Thoracic aorta (tissue), 2 donors: ENCODE data around the gene FANCC. TPM values are rescaled to one million over a fixed set of nuclear protein-coding genes. Genes with fewer than 3 reads are reported as not detected.

Source experiments
- ATAC-seq: fragments of 150-250 bp; one replicate; pipeline ENCODE4 v1.8.0; 2017; ENCODE audit warnings: low read depth; ENCODE audit not compliant: insufficient number of reproducible peaks, low FRiP score
- DNase-seq: peaks from one replicate; pipeline ENCODE4 v3.0.0-alpha.2; 2020; ENCODE audit warnings: low spot score
- H3K27ac ChIP-seq, 2 donors: fragments of 200-600 bp; sonication (generic); 1 replicate in 1 of 2; 2 replicates in 1 of 2; pipeline ENCODE4 v1.5.1; 2016; ENCODE audit warnings: mild to moderate bottlenecking in 2 of 2, moderate library complexity in 2 of 2
- H3K27me3 ChIP-seq: fragments of 200-600 bp; sonication (generic); replicated peaks from 2 replicates; pipeline ENCODE4 v1.6.0; 2016; ENCODE audit warnings: mild to moderate bottlenecking; ENCODE audit not compliant: insufficient read depth
- H3K36me3 ChIP-seq: fragments of 200-600 bp; sonication (generic); one replicate; pipeline ENCODE4 v1.5.1; 2016
- H3K4me1 ChIP-seq, 2 donors: fragments of 200-600 bp; sonication (generic); 1 replicate in 1 of 2; 2 replicates in 1 of 2; pipeline versions ENCODE4 v1.5.1 to v1.6.0; 2016; ENCODE audit warnings: low read depth in 2 of 2, mild to moderate bottlenecking in 1 of 2; ENCODE audit not compliant: control insufficient read depth in 1 of 2
- H3K4me3 ChIP-seq: fragments of 200-600 bp; sonication (generic); 2 replicates; pipeline ENCODE4 v1.5.1; 2016; ENCODE audit warnings: mild to moderate bottlenecking
- H3K9me3 ChIP-seq: fragments of 200-600 bp; sonication (generic); 2 replicates; pipeline ENCODE4 v1.5.1; 2016
- total RNA-seq, 2 donors: library from RNA; depleted of rRNA; stranded (reverse); fragments of >200 nt; gene quantifications; one replicate each; pipeline versions ENCODE4 v1.1.0 to v1.2.3, GENCODE V29; 2016
- TF ChIP-seq, protein P1 (sequence below): fragments of 200-600 bp; sonication (generic); IDR thresholded peaks from one replicate; pipeline ENCODE4 v1.5.1; 2019; ENCODE audit warnings: antibody characterized with exemption

FANCC gene, protein sequence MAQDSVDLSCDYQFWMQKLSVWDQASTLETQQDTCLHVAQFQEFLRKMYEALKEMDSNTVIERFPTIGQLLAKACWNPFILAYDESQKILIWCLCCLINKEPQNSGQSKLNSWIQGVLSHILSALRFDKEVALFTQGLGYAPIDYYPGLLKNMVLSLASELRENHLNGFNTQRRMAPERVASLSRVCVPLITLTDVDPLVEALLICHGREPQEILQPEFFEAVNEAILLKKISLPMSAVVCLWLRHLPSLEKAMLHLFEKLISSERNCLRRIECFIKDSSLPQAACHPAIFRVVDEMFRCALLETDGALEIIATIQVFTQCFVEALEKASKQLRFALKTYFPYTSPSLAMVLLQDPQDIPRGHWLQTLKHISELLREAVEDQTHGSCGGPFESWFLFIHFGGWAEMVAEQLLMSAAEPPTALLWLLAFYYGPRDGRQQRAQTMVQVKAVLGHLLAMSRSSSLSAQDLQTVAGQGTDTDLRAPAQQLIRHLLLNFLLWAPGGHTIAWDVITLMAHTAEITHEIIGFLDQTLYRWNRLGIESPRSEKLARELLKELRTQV
- 1 to 10 TPM; 5.7 to 9.6 TPM for total RNA-seq

DNA sequence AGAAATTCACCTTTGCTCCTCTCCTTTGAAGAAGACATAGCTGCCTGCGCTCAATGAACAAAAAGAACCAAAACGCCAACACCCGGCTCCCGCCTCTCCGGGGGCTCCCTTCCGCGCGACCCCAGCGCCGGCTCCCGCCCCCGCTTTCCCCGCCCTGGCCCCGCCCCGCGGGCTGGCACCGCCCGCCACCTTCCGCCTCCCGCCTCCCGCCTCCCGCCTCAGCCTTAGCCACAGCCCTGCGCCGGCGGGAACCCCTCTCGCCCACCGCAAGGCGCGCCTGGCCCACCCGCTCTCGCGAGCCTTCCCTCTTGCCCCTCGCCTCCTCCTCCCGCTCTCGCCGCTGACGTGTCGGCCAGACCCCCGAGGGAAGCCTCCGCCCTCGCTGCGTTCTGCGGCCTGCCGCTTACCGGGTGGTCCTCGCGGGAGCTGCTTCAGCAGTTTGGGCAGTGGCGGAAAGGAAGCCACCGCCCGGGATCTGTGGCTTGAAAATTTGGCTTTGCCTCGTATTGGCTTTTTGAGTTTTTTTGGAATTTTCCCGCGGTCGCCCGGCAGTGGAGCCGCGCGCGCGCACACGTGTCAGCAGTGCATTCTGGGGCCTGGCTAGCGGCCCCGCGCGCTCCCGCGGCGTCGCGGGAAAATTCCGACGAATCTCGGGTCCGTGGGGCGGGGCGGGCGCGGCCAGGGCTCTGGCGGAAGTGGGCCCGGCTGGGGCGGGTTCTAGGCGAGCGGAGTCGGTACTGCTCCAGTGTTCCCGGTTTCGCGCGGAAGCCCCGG lies at the start of gene FANCC:
Gene FANCC, minus strand, starts transcription at position 591 of the 774 bp plus-strand sequence. CDS start 68,418 bp downstream, outside the sequence.
- TF ChIP-seq, protein P1, sequence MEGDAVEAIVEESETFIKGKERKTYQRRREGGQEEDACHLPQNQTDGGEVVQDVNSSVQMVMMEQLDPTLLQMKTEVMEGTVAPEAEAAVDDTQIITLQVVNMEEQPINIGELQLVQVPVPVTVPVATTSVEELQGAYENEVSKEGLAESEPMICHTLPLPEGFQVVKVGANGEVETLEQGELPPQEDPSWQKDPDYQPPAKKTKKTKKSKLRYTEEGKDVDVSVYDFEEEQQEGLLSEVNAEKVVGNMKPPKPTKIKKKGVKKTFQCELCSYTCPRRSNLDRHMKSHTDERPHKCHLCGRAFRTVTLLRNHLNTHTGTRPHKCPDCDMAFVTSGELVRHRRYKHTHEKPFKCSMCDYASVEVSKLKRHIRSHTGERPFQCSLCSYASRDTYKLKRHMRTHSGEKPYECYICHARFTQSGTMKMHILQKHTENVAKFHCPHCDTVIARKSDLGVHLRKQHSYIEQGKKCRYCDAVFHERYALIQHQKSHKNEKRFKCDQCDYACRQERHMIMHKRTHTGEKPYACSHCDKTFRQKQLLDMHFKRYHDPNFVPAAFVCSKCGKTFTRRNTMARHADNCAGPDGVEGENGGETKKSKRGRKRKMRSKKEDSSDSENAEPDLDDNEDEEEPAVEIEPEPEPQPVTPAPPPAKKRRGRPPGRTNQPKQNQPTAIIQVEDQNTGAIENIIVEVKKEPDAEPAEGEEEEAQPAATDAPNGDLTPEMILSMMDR: no peak
- ATAC-seq: peak; percentile 75
- peaks cover 0 to 11% of the 10 kb centered on the region in 2 donors for H3K4me1 ChIP-seq
- DNase-seq: peak; percentile 59
- H3K27me3 ChIP-seq: no peaks in the 10 kb centered on the region
- H3K27ac ChIP-seq: peak within 1 kb of the TSS; percentile 68 to 80
- H3K4me3 ChIP-seq: peak within 1 kb of the TSS; percentile 85
- H3K36me3 ChIP-seq: no peaks in the 10 kb centered on the region
- no peaks in the 10 kb centered on the region for H3K9me3 ChIP-seq

DNA sequence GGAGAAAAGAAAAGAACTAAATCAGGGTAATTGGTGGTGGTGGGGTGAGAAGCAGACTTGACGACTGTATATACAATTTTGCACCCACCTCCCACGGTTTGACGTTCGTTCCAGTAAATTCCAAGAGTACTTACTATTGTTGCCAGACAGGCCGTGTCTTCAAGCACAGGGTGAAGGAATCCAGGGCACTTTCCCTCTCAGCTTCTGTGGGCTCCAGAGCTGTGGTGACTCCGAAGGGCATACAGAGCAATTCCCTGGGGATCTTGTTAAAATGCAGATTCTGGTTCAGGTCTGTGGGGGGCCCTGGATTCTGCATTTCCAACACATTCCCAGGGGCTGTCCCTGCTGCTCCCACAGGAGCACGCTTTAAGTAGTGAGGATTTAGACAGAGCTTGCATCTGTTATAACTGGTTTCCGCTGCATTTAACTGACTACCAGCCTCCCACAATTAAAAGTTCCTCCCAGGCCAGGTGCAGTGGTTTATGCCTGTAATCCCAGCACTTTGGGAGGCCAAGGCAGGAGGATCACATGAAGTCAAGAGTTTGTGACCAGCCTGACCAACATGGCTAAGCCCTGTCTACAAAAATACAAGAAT lies 49.3 kb upstream of the FANCC start:
- ATAC-seq: no peak
- no peaks in the 10 kb centered on the region for H3K36me3 ChIP-seq
- H3K27me3 ChIP-seq: peaks cover 5% of the 10 kb centered on the region
- DNase-seq: no peak
- TF ChIP-seq, protein P1: no peak
- no peaks in the 10 kb centered on the region for H3K9me3 ChIP-seq
- H3K27ac ChIP-seq: no peak overlapping the region
- H3K4me3 ChIP-seq: no peak overlapping the region
- H3K4me1 ChIP-seq: no peaks in the 10 kb centered on the region

DNA sequence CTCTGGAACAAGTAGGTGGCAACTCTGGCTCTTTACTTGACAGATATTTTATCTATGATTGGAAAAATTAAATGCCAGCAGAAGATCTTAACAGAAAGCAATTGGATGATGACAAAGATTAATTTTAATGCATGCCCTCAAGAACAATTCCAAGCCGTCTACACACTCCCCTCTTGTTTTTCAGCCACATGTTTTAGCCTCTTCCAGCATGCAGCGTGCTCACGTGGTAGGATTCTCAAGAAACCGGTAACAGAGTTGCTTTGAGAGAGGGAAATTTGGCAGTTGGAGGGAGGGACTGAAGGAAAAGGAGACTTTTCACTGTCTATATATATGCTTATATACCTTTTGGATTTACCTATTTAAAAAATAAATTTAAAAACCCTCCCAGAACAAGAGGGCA lies 48.3 kb upstream of the FANCC start:
- no peak overlapping the region for H3K4me3 ChIP-seq
- ATAC-seq (no peak), DNase-seq (no peak)
- H3K27me3 ChIP-seq: peaks cover 5% of the 10 kb centered on the region
- no peak overlapping the region for H3K27ac ChIP-seq
- H3K9me3 ChIP-seq: no peaks in the 10 kb centered on the region
- no peaks in the 10 kb centered on the region for H3K36me3 ChIP-seq
- no peaks in the 10 kb centered on the region for H3K4me1 ChIP-seq
- TF ChIP-seq, protein P1: no peak

DNA sequence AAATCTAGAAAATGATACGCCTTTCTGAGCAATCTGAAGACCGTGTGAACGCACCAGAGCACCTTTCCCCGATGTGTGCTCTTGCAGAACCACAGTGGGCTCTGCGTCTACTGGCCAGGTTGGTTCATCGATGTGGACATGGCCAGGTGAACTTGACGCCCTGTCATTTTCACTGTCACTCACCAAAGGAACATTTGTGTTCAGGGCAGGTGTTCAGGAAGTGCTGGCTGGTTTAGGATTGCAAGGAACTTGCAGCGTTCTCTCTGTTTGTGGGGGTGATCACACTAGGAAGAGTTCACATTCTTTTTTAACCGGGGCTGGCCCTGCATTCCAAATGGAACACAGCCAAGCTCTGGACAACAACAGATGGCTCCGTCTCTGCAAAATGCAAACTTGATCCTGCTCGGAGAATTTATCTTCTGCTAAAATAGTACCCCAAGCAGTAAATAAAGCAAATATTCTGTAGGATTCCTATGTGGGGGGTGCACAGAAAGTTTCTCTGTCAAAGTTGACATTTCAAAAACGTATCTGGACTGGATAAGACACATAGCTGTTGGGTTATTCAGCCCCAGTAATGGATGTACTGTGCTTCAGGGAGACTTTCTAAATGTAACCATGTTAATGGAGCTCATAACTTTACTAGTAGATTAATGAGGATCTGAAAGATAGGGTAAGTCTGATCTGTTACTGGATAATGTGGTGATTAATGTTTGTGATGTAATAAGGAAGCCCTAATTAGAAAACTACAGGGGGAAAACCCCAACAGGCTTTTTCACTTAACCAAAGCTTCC lies 45.7 kb upstream of the FANCC start:
- DNase-seq (no peak), ATAC-seq (no peak)
- Histone ChIP-seq H3K9me3 (no peaks in the 10 kb centered on the region), H3K27me3 (peaks cover 5% of the 10 kb centered on the region), H3K27ac (no peak overlapping the region), H3K36me3 (no peaks in the 10 kb centered on the region), H3K4me1 (no peaks in the 10 kb centered on the region), H3K4me3 (no peak overlapping the region)
- TF ChIP-seq, protein P1: no peak
